ENCODE results near the gene TMEM178A. TPM values are rescaled to one million over a fixed set of nuclear protein-coding genes. Genes with fewer than 3 reads are reported as not detected.

Gene TMEM178A
- total and polyA plus RNA-seq, 7 donors = 0.10 to 1.6 (median 0.46) TPM

- no peak for DNase-seq
- Histone ChIP-seq H3K4me1 (peaks cover 4% of the 10 kb centered on the region), H3K27me3 (ENCODE audit: insufficient read depth in 3 of 3, low read length in 2 of 3) (no peaks in the 10 kb centered on the region), H3K36me3 (ENCODE audit: insufficient read depth in 1 of 2, low read depth in 1 of 2) (no peaks in the 10 kb centered on the region), H3K27ac (no peak overlapping the region), H3K4me3 (no peak overlapping the region), H3K9me3 (no peaks in the 10 kb centered on the region)
- intact Hi-C loops (cut with DNase I) = no loop called here
- ATAC-seq = no peak
- TF ChIP-seq, protein P1, sequence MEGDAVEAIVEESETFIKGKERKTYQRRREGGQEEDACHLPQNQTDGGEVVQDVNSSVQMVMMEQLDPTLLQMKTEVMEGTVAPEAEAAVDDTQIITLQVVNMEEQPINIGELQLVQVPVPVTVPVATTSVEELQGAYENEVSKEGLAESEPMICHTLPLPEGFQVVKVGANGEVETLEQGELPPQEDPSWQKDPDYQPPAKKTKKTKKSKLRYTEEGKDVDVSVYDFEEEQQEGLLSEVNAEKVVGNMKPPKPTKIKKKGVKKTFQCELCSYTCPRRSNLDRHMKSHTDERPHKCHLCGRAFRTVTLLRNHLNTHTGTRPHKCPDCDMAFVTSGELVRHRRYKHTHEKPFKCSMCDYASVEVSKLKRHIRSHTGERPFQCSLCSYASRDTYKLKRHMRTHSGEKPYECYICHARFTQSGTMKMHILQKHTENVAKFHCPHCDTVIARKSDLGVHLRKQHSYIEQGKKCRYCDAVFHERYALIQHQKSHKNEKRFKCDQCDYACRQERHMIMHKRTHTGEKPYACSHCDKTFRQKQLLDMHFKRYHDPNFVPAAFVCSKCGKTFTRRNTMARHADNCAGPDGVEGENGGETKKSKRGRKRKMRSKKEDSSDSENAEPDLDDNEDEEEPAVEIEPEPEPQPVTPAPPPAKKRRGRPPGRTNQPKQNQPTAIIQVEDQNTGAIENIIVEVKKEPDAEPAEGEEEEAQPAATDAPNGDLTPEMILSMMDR (IDR thresholded peaks at IDR 0.05) = no peak
- WGBS, 3 donors = 63 to 77% (median 69%) methylated on average over 3 of the region's 3 CpGs
Measured at GRCh38 chr2:39679805-39680204, 14.1 kb downstream of the TMEM178A start.

DNA sequence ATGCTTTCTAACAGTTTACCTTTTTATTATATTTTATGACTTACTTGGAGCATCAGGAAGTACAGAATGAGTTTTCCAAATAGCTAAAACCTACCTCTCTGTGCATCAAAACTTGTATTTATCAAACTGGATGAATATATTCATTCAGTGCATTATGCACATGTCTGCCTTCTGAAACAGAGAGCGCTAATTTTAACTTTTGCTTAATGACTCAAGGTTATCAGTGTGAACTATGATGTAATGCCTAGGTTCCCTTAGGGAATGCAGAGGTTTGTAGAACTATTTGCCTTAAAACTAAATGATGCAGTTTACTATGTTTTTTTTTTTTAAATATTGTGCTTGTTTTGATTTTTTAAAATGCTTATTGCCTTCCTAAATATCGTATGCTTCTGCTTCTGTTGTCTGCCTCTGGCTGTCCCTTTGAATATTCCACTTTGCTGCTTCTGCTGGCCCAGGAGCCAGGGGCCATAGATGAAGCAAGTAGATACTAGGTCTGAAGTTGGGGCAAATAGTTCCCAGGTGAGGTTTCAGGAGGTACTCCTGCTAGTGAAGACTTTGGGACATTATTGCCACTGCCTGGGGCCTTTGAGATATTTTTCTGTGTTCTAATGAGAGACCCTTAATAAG lies 16.5 kb downstream of the TMEM178A start:
- Histone ChIP-seq H3K4me1 (peaks cover 4% of the 10 kb centered on the region), H3K4me3 (no peak overlapping the region), H3K9me3 (no peaks in the 10 kb centered on the region), H3K27ac (no peak overlapping the region), H3K27me3 (ENCODE audit: insufficient read depth in 3 of 3, low read length in 2 of 3) (no peaks in the 10 kb centered on the region), H3K36me3 (ENCODE audit: insufficient read depth in 1 of 2, low read depth in 1 of 2) (no peaks in the 10 kb centered on the region)
- intact Hi-C loops (cut with DNase I) = no loop called here
- ATAC-seq = no peak
- TF ChIP-seq, protein P1 (IDR thresholded peaks at IDR 0.05) = no peak
- 85 to 89% (median 88%) methylated on average over 2 of the region's 2 CpGs for WGBS, 3 donors
- no peak for DNase-seq

DNA sequence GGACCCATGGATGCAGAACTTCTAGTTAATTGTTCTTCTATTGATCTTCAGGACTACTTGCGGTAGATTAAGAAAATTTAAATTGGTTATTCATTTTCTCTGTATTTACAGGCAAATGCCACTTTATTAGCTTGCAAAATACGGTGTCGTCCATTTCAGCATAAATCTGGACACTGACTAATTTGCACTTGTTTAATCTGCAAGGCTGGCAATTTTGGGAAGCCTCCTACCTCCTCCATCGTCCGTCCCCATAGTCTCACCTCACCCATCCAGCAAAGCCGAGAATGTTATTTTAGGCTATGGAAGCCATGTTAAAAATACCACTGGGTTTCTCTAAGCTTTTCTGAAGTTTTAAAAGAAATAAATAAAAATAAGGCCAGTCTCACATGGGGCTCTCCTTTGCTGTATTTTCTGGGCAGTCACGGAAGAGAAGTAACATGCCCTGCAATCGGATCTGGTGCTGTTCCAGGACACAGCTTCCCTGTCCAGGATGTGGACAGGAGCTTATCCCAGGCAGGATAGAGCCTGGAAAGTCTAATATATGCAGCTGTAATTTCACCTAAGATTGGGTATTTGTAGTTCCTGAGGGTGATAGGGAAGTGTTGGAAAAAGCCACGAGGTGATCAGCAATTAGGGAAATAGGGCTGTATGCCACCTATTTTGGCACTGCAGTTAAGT lies 17.4 kb downstream of the TMEM178A start:
- no peak for ATAC-seq
- intact Hi-C loops (cut with DNase I) = no loop called here
- H3K4me1 ChIP-seq = peaks cover 4% of the 10 kb centered on the region

GRCh38 chr2:39684464-39684863 lies 18.7 kb downstream of the TMEM178A start:
- Histone ChIP-seq H3K27ac (no peak overlapping the region), H3K4me3 (no peak overlapping the region), H3K9me3 (no peaks in the 10 kb centered on the region), H3K36me3 (ENCODE audit: insufficient read depth in 1 of 2, low read depth in 1 of 2) (no peaks in the 10 kb centered on the region), H3K27me3 (ENCODE audit: insufficient read depth in 3 of 3, low read length in 2 of 3) (no peaks in the 10 kb centered on the region), H3K4me1 (peaks cover 4% of the 10 kb centered on the region)
- TF ChIP-seq, protein P1 (IDR thresholded peaks at IDR 0.05) = no peak
- no peak for DNase-seq
- 80 to 93% (median 85%) methylated on average over 5 of the region's 5 CpGs for WGBS, 3 donors
- no peak for ATAC-seq
- intact Hi-C loops (cut with DNase I) = no loop called here

More for the DNA sequence above, 17.4 kb downstream of the TMEM178A start:
- Histone ChIP-seq H3K4me3 (no peak overlapping the region), H3K27me3 (ENCODE audit: insufficient read depth in 3 of 3, low read length in 2 of 3) (no peaks in the 10 kb centered on the region), H3K9me3 (no peaks in the 10 kb centered on the region), H3K27ac (no peak overlapping the region), H3K36me3 (ENCODE audit: insufficient read depth in 1 of 2, low read depth in 1 of 2) (no peaks in the 10 kb centered on the region)
- WGBS, 3 donors = 68 to 77% (median 68%) methylated on average over 9 of the region's 9 CpGs
- no peak for DNase-seq
- TF ChIP-seq, protein P1 (IDR thresholded peaks at IDR 0.05) = no peak
